Measurements from ENCODE around the gene GRIK4.
A peak's percentile ranks its signal among the peaks of the same experiment; 100 is the strongest.

Gene GRIK4

GRCh38 chr11:120545813-120546212, 34.3 kb downstream of the GRIK4 start:
- TF ChIP-seq CTCF (IDR thresholded peaks at IDR 0.05; ENCODE audit: low read depth, low read length, missing control alignments), result no peak
- in situ Hi-C loops (cut with HindIII; ENCODE audit: low sequenced_read_pairs), result no loop called here
- H3K4me3 ChIP-seq (ENCODE audit: low read depth, low read length), result no peak overlapping the region
- DNase-seq (ENCODE audit: low read depth), result no peak

- in situ Hi-C loops (cut with HindIII; ENCODE audit: low sequenced_read_pairs), result no loop called here
- H3K4me3 ChIP-seq (ENCODE audit: low read depth, low read length), result no peak overlapping the region
- DNase-seq (ENCODE audit: low read depth), result peak; percentile 91
- no peak for TF ChIP-seq CTCF (IDR thresholded peaks at IDR 0.05; ENCODE audit: low read depth, low read length, missing control alignments)
Observed at GRCh38 chr11:120546312-120547205, 35.0 kb downstream of the GRIK4 start.

- no peak for TF ChIP-seq CTCF (IDR thresholded peaks at IDR 0.05; ENCODE audit: low read depth, low read length, missing control alignments)
- in situ Hi-C loops (cut with HindIII; ENCODE audit: low sequenced_read_pairs), result no loop called here
- no peak for DNase-seq (ENCODE audit: low read depth)
- H3K4me3 ChIP-seq (ENCODE audit: low read depth, low read length), result no peak overlapping the region
Observed at GRCh38 chr11:120547316-120547715, 35.8 kb downstream of the GRIK4 start.

GRCh38 chr11:120547811-120548681, 36.5 kb downstream of the GRIK4 start:
- TF ChIP-seq CTCF (IDR thresholded peaks at IDR 0.05; ENCODE audit: low read depth, low read length, missing control alignments), result no peak
- no peak overlapping the region for H3K4me3 ChIP-seq (ENCODE audit: low read depth, low read length)
- DNase-seq (ENCODE audit: low read depth), result peak; percentile 74
- in situ Hi-C loops (cut with HindIII; ENCODE audit: low sequenced_read_pairs), result no loop called here

- DNase-seq (ENCODE audit: low read depth), result no peak
- no peak for TF ChIP-seq CTCF (IDR thresholded peaks at IDR 0.05; ENCODE audit: low read depth, low read length, missing control alignments)
- in situ Hi-C loops (cut with HindIII; ENCODE audit: low sequenced_read_pairs), result no loop called here
- H3K4me3 ChIP-seq (ENCODE audit: low read depth, low read length), result no peak overlapping the region
Observed at GRCh38 chr11:120548682-120549209, 37.2 kb downstream of the GRIK4 start.

GRCh38 chr11:120549346-120549745, 37.8 kb downstream of the GRIK4 start:
- in situ Hi-C loops (cut with HindIII; ENCODE audit: low sequenced_read_pairs), result no loop called here
- no peak overlapping the region for H3K4me3 ChIP-seq (ENCODE audit: low read depth, low read length)
- DNase-seq (ENCODE audit: low read depth), result no peak
- TF ChIP-seq CTCF (IDR thresholded peaks at IDR 0.05; ENCODE audit: low read depth, low read length, missing control alignments), result no peak

All from astrocyte of the cerebellum (primary cell).